SK-N-SH (cell line): ENCODE data around the gene DCLK1. TPM values are rescaled to one million over a fixed set of nuclear protein-coding genes. Genes with fewer than 3 reads are reported as not detected.

Source experiments
- CTCF ChIA-PET: fragments of 300-600, 350-600 bp; formaldehyde crosslinking; extraction: SDS; loops from one replicate; lab custom pipeline; 2021; lab: Yijun Ruan, JAX
- POLR2A ChIA-PET: fragments of 350-600 bp; sonication (Branson Sonifier 250); formaldehyde crosslinking; extraction: SDS; loops from one replicate; lab custom pipeline; 2020; ENCODE audit warnings: antibody characterized with exemption, inconsistent platforms; lab: Yijun Ruan, JAX
- DNase-seq: peaks from one replicate; pipeline ENCODE4 v3.0.0; 2012
- H2AFZ ChIP-seq: fragments of 200-600 bp; sonication (generic); 2 replicates; pipeline ENCODE4 v1.8.1; 2016; ENCODE audit warnings: antibody characterized with exemption, mild to moderate bottlenecking, low read depth
- H3F3A ChIP-seq: fragments of 200-600 bp; sonication (generic); replicated peaks from 2 replicates; pipeline ENCODE3; 2016; ENCODE audit warnings: antibody characterized with exemption, mild to moderate bottlenecking; ENCODE audit not compliant: insufficient read depth
- H3K27ac ChIP-seq, 2 experiments: fragments of 200-500 bp in 1 of 2; fragments of 200-600 bp in 1 of 2; sonication (Bioruptor generic) in 1 of 2; sonication (generic), shearing (Covaris generic) in 1 of 2; 2 replicates each; pipeline versions ENCODE4 v1.5.1 to v1.6.1; 2014 to 2016; ENCODE audit warnings: low read depth in 2 of 2, inconsistent platforms in 1 of 2, low read length in 1 of 2, mild to moderate bottlenecking in 1 of 2, mixed read lengths in 1 of 2
- H3K27me3 ChIP-seq: fragments of 200-600 bp; sonication (generic), shearing (Covaris generic); 2 replicates; pipeline ENCODE4 v1.6.1; 2016; ENCODE audit warnings: mixed run types; ENCODE audit not compliant: insufficient read depth
- H3K36me3 ChIP-seq, 2 experiments: fragments of 200-500 bp in 1 of 2; fragments of 200-600 bp in 1 of 2; sonication (Bioruptor generic) in 1 of 2; sonication (generic) in 1 of 2; replicated peaks in 1 of 2; 2 replicates each; pipeline versions ENCODE3 to v1.5.1; 2014 to 2016; ENCODE audit warnings: low read length in 1 of 2, mild to moderate bottlenecking in 1 of 2; ENCODE audit not compliant: insufficient read depth in 2 of 2, control insufficient read depth in 1 of 2
- H3K4me1 ChIP-seq, 2 experiments: fragments of 200-500 bp in 1 of 2; fragments of 200-600 bp in 1 of 2; sonication (Bioruptor generic) in 1 of 2; sonication (generic), shearing (Covaris generic) in 1 of 2; 2 replicates each; pipeline versions ENCODE4 v1.5.1 to v1.6.1; 2014 to 2016; ENCODE audit warnings: low read depth in 1 of 2, low read length in 1 of 2, mixed run types in 1 of 2; ENCODE audit not compliant: insufficient read depth in 2 of 2, control insufficient read depth in 1 of 2
- H3K4me2 ChIP-seq: fragments of 200-600 bp; sonication (generic), shearing (Covaris generic); 2 replicates; pipeline ENCODE4 v1.6.1; 2017; ENCODE audit warnings: mixed run types
- H3K4me3 ChIP-seq, 2 experiments: fragments of 200-500 bp in 1 of 2; fragments of 200-600 bp in 1 of 2; sonication (Bioruptor generic) in 1 of 2; sonication (generic), shearing (Covaris generic) in 1 of 2; 2 replicates each; pipeline versions ENCODE4 v1.5.1 to v1.8.1; 2014 to 2016; ENCODE audit warnings: low read depth in 2 of 2, inconsistent platforms in 1 of 2, low read length in 1 of 2, mild to moderate bottlenecking in 1 of 2, mixed read lengths in 1 of 2, moderate library complexity in 1 of 2
- H3K79me2 ChIP-seq: fragments of 200-600 bp; sonication (generic); 2 replicates; pipeline ENCODE4 v1.8.1; 2017; ENCODE audit warnings: mild to moderate bottlenecking; ENCODE audit not compliant: insufficient read depth
- H3K9ac ChIP-seq: fragments of 200-600 bp; sonication (generic); 2 replicates; pipeline ENCODE4 v1.6.1; 2017; ENCODE audit warnings: mixed run types
- H3K9me2 ChIP-seq: fragments of 200-600 bp; sonication (generic); 2 replicates; pipeline ENCODE4 v1.6.1; 2017; ENCODE audit warnings: mixed run types
- H3K9me3 ChIP-seq: fragments of 200-600 bp; sonication (generic); 2 replicates; pipeline ENCODE4 v1.6.1; 2017; ENCODE audit warnings: mixed run types, mild to moderate bottlenecking, moderate library complexity
- H4K20me1 ChIP-seq: fragments of 200-600 bp; sonication (generic); 2 replicates; pipeline ENCODE4 v1.6.1; 2017; ENCODE audit warnings: mild to moderate bottlenecking, mixed run types; ENCODE audit not compliant: insufficient read depth
- ELF1 ChIP-seq: IDR thresholded peaks from 2 replicates; pipeline ENCODE4 v1.4.0; 2012
- EP300 ChIP-seq, 2 experiments: IDR thresholded peaks; 2 replicates each; pipeline versions ENCODE4 v1.4.0 to v1.6.1; 2012; ENCODE audit warnings: borderline replicate concordance in 1 of 2, low read depth in 1 of 2, low read length in 1 of 2
- FOSL2 ChIP-seq: IDR thresholded peaks from 2 replicates; pipeline ENCODE4 v1.4.0; 2012; ENCODE audit warnings: low read depth, mild to moderate bottlenecking, moderate library complexity, borderline replicate concordance
- FOXM1 ChIP-seq: IDR thresholded peaks from 2 replicates; pipeline ENCODE4 v1.4.0; 2012; ENCODE audit warnings: low read depth, mild to moderate bottlenecking
- JUND ChIP-seq: IDR thresholded peaks from 2 replicates; pipeline ENCODE4 v1.4.0; 2012
- MEF2A ChIP-seq: IDR thresholded peaks from 2 replicates; pipeline ENCODE4 v1.4.0; 2012; ENCODE audit warnings: low read depth, borderline replicate concordance
- NRF1 ChIP-seq: IDR thresholded peaks from 2 replicates; pipeline ENCODE4 v1.6.1; 2012; ENCODE audit warnings: low read depth, mild to moderate bottlenecking, low read length
- RAD21 ChIP-seq: IDR thresholded peaks from 2 replicates; pipeline ENCODE4 v1.6.1; 2012; ENCODE audit warnings: mild to moderate bottlenecking, low read length
- RFX5 ChIP-seq: IDR thresholded peaks from 2 replicates; pipeline ENCODE4 v1.6.1; 2012; ENCODE audit warnings: mild to moderate bottlenecking, improper control_type of control experiment, low read length
- RXRA ChIP-seq: IDR thresholded peaks from 2 replicates; pipeline ENCODE4 v1.4.0; 2012; ENCODE audit warnings: low read depth, mild to moderate bottlenecking, borderline replicate concordance
- TAF1 ChIP-seq: IDR thresholded peaks from 2 replicates; pipeline ENCODE4 v1.6.1; 2012; ENCODE audit warnings: low read depth, mild to moderate bottlenecking, low read length, moderate library complexity, borderline replicate concordance
- WGBS: methylation state at CpG from one replicate; pipeline ENCODE4 v1.1.6; 2017; ENCODE audit warnings: low lambda C conversion rate; 5-methylcytosine and 5-hydroxymethylcytosine counted together
- polyA plus RNA-seq, 3 experiments: library from polyadenylated mRNA; depleted of rRNA; stranded (reverse); fragments of >200 nt; gene quantifications; 2 replicates each; pipeline ENCODE4 v1.2.3, GENCODE V29; 2012
- TF ChIP-seq, protein P1 (sequence below): IDR thresholded peaks from 2 replicates; pipeline ENCODE4 v1.4.0; 2012; ENCODE audit warnings: low read depth, borderline replicate concordance
- TF ChIP-seq, protein P2 (sequence below): IDR thresholded peaks from 2 replicates; pipeline ENCODE4; 2012
- TF ChIP-seq, protein P3 (sequence below): fragments of 200-600 bp; sonication (generic); IDR thresholded peaks from 2 replicates; pipeline ENCODE4 v1.6.1; 2017; ENCODE audit warnings: antibody characterized with exemption, mild to moderate bottlenecking, moderate library complexity
- TF ChIP-seq, protein P4 (sequence below): fragments of 150-350 bp; IDR thresholded peaks from 2 replicates; pipeline ENCODE4 v1.6.1; 2017; ENCODE audit warnings: antibody characterized with exemption, low read length, low read depth, borderline replicate concordance
- TF ChIP-seq, protein P5 (sequence below): fragments of 150-350 bp; IDR thresholded peaks from 2 replicates; pipeline ENCODE4 v1.6.1; 2016; ENCODE audit warnings: mild to moderate bottlenecking, low read depth, low read length

The DCLK1 gene
- polyA plus RNA-seq, 1 of the 3 experiments (the other 2 are of a cell fraction), result 1.1 TPM

DNA sequence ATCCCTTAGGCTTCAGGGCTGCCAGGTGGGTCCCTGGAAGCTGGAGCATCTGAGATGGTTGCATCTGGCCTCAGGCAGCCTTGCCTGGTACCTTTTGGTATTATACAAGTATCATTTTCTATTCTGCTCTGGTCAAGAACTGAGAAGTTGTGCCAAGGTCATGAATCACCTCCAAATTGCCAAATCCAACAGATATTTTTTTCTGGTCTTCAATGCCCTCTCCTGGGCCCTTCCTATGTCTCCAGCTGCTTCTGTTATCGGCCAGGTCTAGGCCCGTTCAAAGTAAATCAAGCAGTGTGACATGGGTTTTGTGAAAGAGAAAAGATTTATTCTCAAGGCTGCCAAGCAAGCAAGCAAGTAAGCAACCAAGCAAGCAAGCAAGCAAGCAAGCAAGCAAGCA, 383.6 kb downstream of the DCLK1 start:
- ChIA-PET CTCF (no interaction called here), POLR2A (no interaction called here)
- H3K4me1 ChIP-seq, result no peaks in the 10 kb centered on the region
- no peaks in the 10 kb centered on the region for H3K36me3 ChIP-seq
- peaks cover 10% of the 10 kb centered on the region; the same call in 1 of the 2 replicates for H3K9me3 ChIP-seq
- H3K4me2 ChIP-seq, result no peak overlapping the region
- H3K27ac ChIP-seq, result no peak overlapping the region
- no peaks in the 10 kb centered on the region for H3K9me2 ChIP-seq
- whole genome bisulfite sequencing, result 45% methylated on average over 2 of the region's 2 CpGs
- no peaks in the 10 kb centered on the region for H3K79me2 ChIP-seq
- no peak overlapping the region for H2AFZ ChIP-seq
- H3F3A ChIP-seq, result no peaks in the 10 kb centered on the region
- no peaks in the 10 kb centered on the region for H3K27me3 ChIP-seq
- H3K9ac ChIP-seq, result no peak overlapping the region
- H3K4me3 ChIP-seq, result no peak overlapping the region
- no peaks in the 10 kb centered on the region for H4K20me1 ChIP-seq
- DNase-seq, result no peak
- TF ChIP-seq JUND (no peak), FOXM1 (no peak), RXRA (no peak), NRF1 (no peak)
- TF ChIP-seq, protein P1, sequence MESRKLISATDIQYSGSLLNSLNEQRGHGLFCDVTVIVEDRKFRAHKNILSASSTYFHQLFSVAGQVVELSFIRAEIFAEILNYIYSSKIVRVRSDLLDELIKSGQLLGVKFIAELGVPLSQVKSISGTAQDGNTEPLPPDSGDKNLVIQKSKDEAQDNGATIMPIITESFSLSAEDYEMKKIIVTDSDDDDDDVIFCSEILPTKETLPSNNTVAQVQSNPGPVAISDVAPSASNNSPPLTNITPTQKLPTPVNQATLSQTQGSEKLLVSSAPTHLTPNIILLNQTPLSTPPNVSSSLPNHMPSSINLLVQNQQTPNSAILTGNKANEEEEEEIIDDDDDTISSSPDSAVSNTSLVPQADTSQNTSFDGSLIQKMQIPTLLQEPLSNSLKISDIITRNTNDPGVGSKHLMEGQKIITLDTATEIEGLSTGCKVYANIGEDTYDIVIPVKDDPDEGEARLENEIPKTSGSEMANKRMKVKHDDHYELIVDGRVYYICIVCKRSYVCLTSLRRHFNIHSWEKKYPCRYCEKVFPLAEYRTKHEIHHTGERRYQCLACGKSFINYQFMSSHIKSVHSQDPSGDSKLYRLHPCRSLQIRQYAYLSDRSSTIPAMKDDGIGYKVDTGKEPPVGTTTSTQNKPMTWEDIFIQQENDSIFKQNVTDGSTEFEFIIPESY, result no peak
- TF ChIP-seq, protein P2, sequence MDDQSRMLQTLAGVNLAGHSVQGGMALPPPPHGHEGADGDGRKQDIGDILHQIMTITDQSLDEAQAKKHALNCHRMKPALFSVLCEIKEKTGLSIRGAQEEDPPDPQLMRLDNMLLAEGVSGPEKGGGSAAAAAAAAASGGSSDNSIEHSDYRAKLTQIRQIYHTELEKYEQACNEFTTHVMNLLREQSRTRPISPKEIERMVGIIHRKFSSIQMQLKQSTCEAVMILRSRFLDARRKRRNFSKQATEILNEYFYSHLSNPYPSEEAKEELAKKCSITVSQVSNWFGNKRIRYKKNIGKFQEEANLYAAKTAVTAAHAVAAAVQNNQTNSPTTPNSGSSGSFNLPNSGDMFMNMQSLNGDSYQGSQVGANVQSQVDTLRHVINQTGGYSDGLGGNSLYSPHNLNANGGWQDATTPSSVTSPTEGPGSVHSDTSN, result no peak

DNA sequence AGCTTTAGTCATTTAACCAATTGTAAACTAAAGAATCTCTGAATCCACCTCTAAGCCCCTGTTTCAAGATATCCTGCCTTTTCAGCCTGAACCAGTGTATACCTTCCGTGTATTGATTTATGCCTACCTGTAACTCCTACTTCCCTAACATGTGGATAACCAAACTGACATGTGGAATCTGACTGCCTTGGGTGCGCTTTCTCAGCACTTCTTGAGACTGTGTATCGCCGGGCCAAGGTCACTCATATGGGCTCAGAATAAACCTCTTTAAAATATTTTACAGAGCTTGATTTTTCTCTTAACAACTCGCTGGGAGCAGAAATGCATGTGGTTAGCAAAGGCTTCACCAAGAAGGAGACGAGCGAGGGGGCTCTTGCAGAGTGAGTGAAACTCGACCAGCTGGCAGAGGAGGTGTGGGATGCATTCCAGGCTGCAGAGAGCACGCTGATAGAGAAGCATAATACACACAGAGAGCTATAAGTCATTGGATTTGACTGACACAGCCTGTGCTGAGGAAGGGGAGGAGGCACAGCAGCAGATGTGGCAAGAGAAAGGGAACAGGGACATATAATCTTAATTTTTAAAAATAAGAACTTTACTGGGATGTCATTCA, 386.5 kb downstream of the DCLK1 start:
- Histone ChIP-seq H3K36me3 (no peaks in the 10 kb centered on the region), H3K9me2 (no peaks in the 10 kb centered on the region), H3K9ac (no peak overlapping the region), H3K79me2 (no peaks in the 10 kb centered on the region), H3K27me3 (no peaks in the 10 kb centered on the region), H3K9me3 (peaks cover 4% of the 10 kb centered on the region; the same call in 1 of the 2 replicates), H3F3A (no peaks in the 10 kb centered on the region), H3K27ac (no peak overlapping the region), H2AFZ (no peak overlapping the region), H3K4me2 (no peak overlapping the region), H3K4me3 (no peak overlapping the region), H4K20me1 (no peaks in the 10 kb centered on the region), H3K4me1 (no peaks in the 10 kb centered on the region)
- TF ChIP-seq MEF2A (no peak), EP300 (IDR thresholded peaks at IDR 0.05; ENCODE audit: borderline replicate concordance in 1 of 2, low read depth in 1 of 2, low read length in 1 of 2) (no peak), TAF1 (no peak), ELF1 (no peak), NRF1 (no peak), FOSL2 (no peak), RFX5 (no peak), RAD21 (no peak)
- TF ChIP-seq, protein P1, result no peak
- TF ChIP-seq, protein P3, sequence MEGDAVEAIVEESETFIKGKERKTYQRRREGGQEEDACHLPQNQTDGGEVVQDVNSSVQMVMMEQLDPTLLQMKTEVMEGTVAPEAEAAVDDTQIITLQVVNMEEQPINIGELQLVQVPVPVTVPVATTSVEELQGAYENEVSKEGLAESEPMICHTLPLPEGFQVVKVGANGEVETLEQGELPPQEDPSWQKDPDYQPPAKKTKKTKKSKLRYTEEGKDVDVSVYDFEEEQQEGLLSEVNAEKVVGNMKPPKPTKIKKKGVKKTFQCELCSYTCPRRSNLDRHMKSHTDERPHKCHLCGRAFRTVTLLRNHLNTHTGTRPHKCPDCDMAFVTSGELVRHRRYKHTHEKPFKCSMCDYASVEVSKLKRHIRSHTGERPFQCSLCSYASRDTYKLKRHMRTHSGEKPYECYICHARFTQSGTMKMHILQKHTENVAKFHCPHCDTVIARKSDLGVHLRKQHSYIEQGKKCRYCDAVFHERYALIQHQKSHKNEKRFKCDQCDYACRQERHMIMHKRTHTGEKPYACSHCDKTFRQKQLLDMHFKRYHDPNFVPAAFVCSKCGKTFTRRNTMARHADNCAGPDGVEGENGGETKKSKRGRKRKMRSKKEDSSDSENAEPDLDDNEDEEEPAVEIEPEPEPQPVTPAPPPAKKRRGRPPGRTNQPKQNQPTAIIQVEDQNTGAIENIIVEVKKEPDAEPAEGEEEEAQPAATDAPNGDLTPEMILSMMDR, result no peak
- TF ChIP-seq, protein P4, sequence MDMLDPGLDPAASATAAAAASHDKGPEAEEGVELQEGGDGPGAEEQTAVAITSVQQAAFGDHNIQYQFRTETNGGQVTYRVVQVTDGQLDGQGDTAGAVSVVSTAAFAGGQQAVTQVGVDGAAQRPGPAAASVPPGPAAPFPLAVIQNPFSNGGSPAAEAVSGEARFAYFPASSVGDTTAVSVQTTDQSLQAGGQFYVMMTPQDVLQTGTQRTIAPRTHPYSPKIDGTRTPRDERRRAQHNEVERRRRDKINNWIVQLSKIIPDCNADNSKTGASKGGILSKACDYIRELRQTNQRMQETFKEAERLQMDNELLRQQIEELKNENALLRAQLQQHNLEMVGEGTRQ, result no peak
- TF ChIP-seq, protein P5, sequence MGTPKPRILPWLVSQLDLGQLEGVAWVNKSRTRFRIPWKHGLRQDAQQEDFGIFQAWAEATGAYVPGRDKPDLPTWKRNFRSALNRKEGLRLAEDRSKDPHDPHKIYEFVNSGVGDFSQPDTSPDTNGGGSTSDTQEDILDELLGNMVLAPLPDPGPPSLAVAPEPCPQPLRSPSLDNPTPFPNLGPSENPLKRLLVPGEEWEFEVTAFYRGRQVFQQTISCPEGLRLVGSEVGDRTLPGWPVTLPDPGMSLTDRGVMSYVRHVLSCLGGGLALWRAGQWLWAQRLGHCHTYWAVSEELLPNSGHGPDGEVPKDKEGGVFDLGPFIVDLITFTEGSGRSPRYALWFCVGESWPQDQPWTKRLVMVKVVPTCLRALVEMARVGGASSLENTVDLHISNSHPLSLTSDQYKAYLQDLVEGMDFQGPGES, result no peak
- ChIA-PET POLR2A (no interaction called here), CTCF (interaction anchor here (0.6 to 0.8 kb wide), 2 partner anchors 10 to 74 kb away, joined by 3 read pairs; no protein-coding TSS in a partner anchor)
- no peak for DNase-seq
- WGBS, result 75% methylated on average over 9 of the region's 9 CpGs
